BLaER1 (cell line): ENCODE measurements around the gene KRTAP6-1.

Source experiments
- H3K27ac ChIP-seq: shearing (Covaris generic); formaldehyde crosslinking; 2 replicates; pipeline ENCODE4 v1.8.1; 2022
- H3K27me3 ChIP-seq: shearing (Covaris generic); formaldehyde crosslinking; 2 replicates; pipeline ENCODE4 v1.8.1; 2022
- H3K36me3 ChIP-seq: shearing (Covaris generic); formaldehyde crosslinking; 2 replicates; pipeline ENCODE4 v1.8.1; 2022
- H3K4me1 ChIP-seq: shearing (Covaris generic); formaldehyde crosslinking; 2 replicates; pipeline ENCODE4 v1.8.1; 2022
- H3K4me2 ChIP-seq: shearing (Covaris generic); formaldehyde crosslinking; 2 replicates; pipeline ENCODE4 v1.8.1; 2022
- H3K4me3 ChIP-seq: shearing (Covaris generic); formaldehyde crosslinking; 2 replicates; pipeline ENCODE4 v1.8.1; 2022
- H3K9ac ChIP-seq: shearing (Covaris generic); formaldehyde crosslinking; 2 replicates; pipeline ENCODE4 v1.8.1; 2022
- H3K9me3 ChIP-seq: shearing (Covaris generic); formaldehyde crosslinking; 2 replicates; pipeline ENCODE4 v1.8.1; 2022
- H4K20me1 ChIP-seq: shearing (Covaris generic); formaldehyde crosslinking; 2 replicates; pipeline ENCODE4 v1.8.1; 2022
- Cebpa-rat ChIP-seq: shearing (Covaris generic); IDR thresholded peaks from 2 replicates; pipeline ENCODE4 v1.8.1; 2022

The KRTAP6-1 gene

GRCh38 chr21:30620522-30620921, 6.8 kb upstream of the KRTAP6-1 start, which contains the start of gene KRTAP20-4:
TSS of gene KRTAP20-4 (plus strand) at chr21:30620627.
- H3K27me3 ChIP-seq, result no peaks in the 10 kb centered on the region
- TF ChIP-seq Cebpa-rat, result no peak
- no peaks in the 10 kb centered on the region for H4K20me1 ChIP-seq
- H3K36me3 ChIP-seq, result no peaks in the 10 kb centered on the region
- H3K4me1 ChIP-seq, result no peaks in the 10 kb centered on the region
- H3K9me3 ChIP-seq, result peaks cover 11% of the 10 kb centered on the region
- no peak within 1 kb of the TSS for H3K4me3 ChIP-seq
- no peak within 1 kb of the TSS for H3K27ac ChIP-seq
- no peak within 1 kb of the TSS for H3K4me2 ChIP-seq
- no peak within 1 kb of the TSS for H3K9ac ChIP-seq

GRCh38 chr21:30620080-30620479, 6.3 kb upstream of the KRTAP6-1 start:
- TF ChIP-seq Cebpa-rat, result no peak
- H3K27ac ChIP-seq, result no peak overlapping the region
- H3K4me1 ChIP-seq, result no peaks in the 10 kb centered on the region
- H4K20me1 ChIP-seq, result no peaks in the 10 kb centered on the region
- no peak overlapping the region for H3K9ac ChIP-seq
- no peak overlapping the region for H3K4me2 ChIP-seq
- H3K9me3 ChIP-seq, result peaks cover 7% of the 10 kb centered on the region; the same call in 1 of the 2 replicates
- no peak overlapping the region for H3K4me3 ChIP-seq
- no peaks in the 10 kb centered on the region for H3K36me3 ChIP-seq
- no peaks in the 10 kb centered on the region for H3K27me3 ChIP-seq

- Histone ChIP-seq H3K4me3 (no peak within 1 kb of the TSS), H4K20me1 (no peaks in the 10 kb centered on the region), H3K27me3 (no peaks in the 10 kb centered on the region), H3K27ac (no peak within 1 kb of the TSS), H3K36me3 (no peaks in the 10 kb centered on the region), H3K4me1 (no peaks in the 10 kb centered on the region), H3K4me2 (no peak within 1 kb of the TSS), H3K9me3 (no peaks in the 10 kb centered on the region), H3K9ac (no peak within 1 kb of the TSS)
- TF ChIP-seq Cebpa-rat, result no peak
These were observed 2.4 kb upstream of the KRTAP6-1 start, which contains the start of gene KRTAP20-1 for GRCh38 chr21:30616125-30616524. TSS of gene KRTAP20-1 (plus strand) at chr21:30616425. CDS start at chr21:30616455, 30 bp downstream.

- Histone ChIP-seq H3K36me3 (no peaks in the 10 kb centered on the region), H3K4me3 (no peak overlapping the region), H4K20me1 (no peaks in the 10 kb centered on the region), H3K9ac (no peak overlapping the region), H3K27me3 (no peaks in the 10 kb centered on the region), H3K27ac (no peak overlapping the region), H3K9me3 (no peaks in the 10 kb centered on the region), H3K4me2 (no peak overlapping the region), H3K4me1 (no peaks in the 10 kb centered on the region)
- TF ChIP-seq Cebpa-rat, result no peak
These were observed 1.5 kb upstream of the KRTAP6-1 start for GRCh38 chr21:30615199-30615598.

GRCh38 chr21:30612132-30612531, 1.6 kb downstream of the KRTAP6-1 start:
- TF ChIP-seq Cebpa-rat, result no peak

GRCh38 chr21:30605968-30606367, 7.8 kb downstream of the KRTAP6-1 start:
- Histone ChIP-seq H3K27me3 (no peaks in the 10 kb centered on the region), H4K20me1 (no peaks in the 10 kb centered on the region), H3K9me3 (no peaks in the 10 kb centered on the region), H3K9ac (no peak overlapping the region), H3K4me1 (no peaks in the 10 kb centered on the region), H3K4me2 (no peak overlapping the region), H3K36me3 (no peaks in the 10 kb centered on the region), H3K4me3 (no peak overlapping the region), H3K27ac (no peak overlapping the region)
- TF ChIP-seq Cebpa-rat, result no peak

More at GRCh38 chr21:30612132-30612531, 1.6 kb downstream of the KRTAP6-1 start:
- no peak overlapping the region for H3K4me2 ChIP-seq
- H3K27ac ChIP-seq, result no peak overlapping the region
- H3K36me3 ChIP-seq, result no peaks in the 10 kb centered on the region
- H3K27me3 ChIP-seq, result no peaks in the 10 kb centered on the region
- no peaks in the 10 kb centered on the region for H3K9me3 ChIP-seq
- H3K4me1 ChIP-seq, result no peaks in the 10 kb centered on the region
- H4K20me1 ChIP-seq, result no peaks in the 10 kb centered on the region
- no peak overlapping the region for H3K9ac ChIP-seq
- no peak overlapping the region for H3K4me3 ChIP-seq

GRCh38 chr21:30600787-30601186, 12.9 kb downstream of the KRTAP6-1 start, which contains the start of gene KRTAP22-1:
TSS of gene KRTAP22-1 (plus strand) at chr21:30601087.
- Histone ChIP-seq H3K9ac (no peak within 1 kb of the TSS), H3K4me2 (no peak within 1 kb of the TSS), H3K4me3 (no peak within 1 kb of the TSS), H3K36me3 (no peaks in the 10 kb centered on the region), H3K9me3 (no peaks in the 10 kb centered on the region), H3K27me3 (no peaks in the 10 kb centered on the region), H4K20me1 (no peaks in the 10 kb centered on the region), H3K4me1 (no peaks in the 10 kb centered on the region), H3K27ac (no peak within 1 kb of the TSS)
- TF ChIP-seq Cebpa-rat, result no peak

- TF ChIP-seq Cebpa-rat, result no peak
- H3K4me2 ChIP-seq, result no peak within 1 kb of the TSS
These were observed 14.9 kb downstream of the KRTAP6-1 start, which contains the start of gene KRTAP6-2 for GRCh38 chr21:30598802-30599201. TSS of gene KRTAP6-2 (minus strand) at chr21:30598902. CDS start at chr21:30598874, 28 bp downstream.

GRCh38 chr21:30592140-30592539, 21.6 kb downstream of the KRTAP6-1 start, which contains the start of gene KRTAP6-3:
TSS of gene KRTAP6-3 (plus strand) at chr21:30592440. CDS start at chr21:30592446, 6 bp downstream.
- no peaks in the 10 kb centered on the region for H3K4me1 ChIP-seq
- no peak within 1 kb of the TSS for H3K9ac ChIP-seq
- H3K36me3 ChIP-seq, result no peaks in the 10 kb centered on the region
- no peaks in the 10 kb centered on the region for H3K9me3 ChIP-seq
- no peaks in the 10 kb centered on the region for H3K27me3 ChIP-seq
- no peak within 1 kb of the TSS for H3K4me3 ChIP-seq
- no peak within 1 kb of the TSS for H3K4me2 ChIP-seq
- H3K27ac ChIP-seq, result no peak within 1 kb of the TSS
- TF ChIP-seq Cebpa-rat, result no peak
- H4K20me1 ChIP-seq, result no peaks in the 10 kb centered on the region

More at GRCh38 chr21:30598802-30599201, 14.9 kb downstream of the KRTAP6-1 start, which contains the start of gene KRTAP6-2:
- no peaks in the 10 kb centered on the region for H3K4me1 ChIP-seq
- H3K36me3 ChIP-seq, result no peaks in the 10 kb centered on the region
- no peaks in the 10 kb centered on the region for H4K20me1 ChIP-seq
- no peak within 1 kb of the TSS for H3K4me3 ChIP-seq
- H3K9me3 ChIP-seq, result no peaks in the 10 kb centered on the region
- H3K27ac ChIP-seq, result no peak within 1 kb of the TSS
- H3K27me3 ChIP-seq, result no peaks in the 10 kb centered on the region
- no peak within 1 kb of the TSS for H3K9ac ChIP-seq

- no peak for TF ChIP-seq Cebpa-rat
- Histone ChIP-seq H3K9ac (no peak within 1 kb of the TSS), H3K4me1 (no peaks in the 10 kb centered on the region), H3K9me3 (no peaks in the 10 kb centered on the region), H3K36me3 (no peaks in the 10 kb centered on the region), H3K27ac (no peak within 1 kb of the TSS), H3K4me3 (no peak within 1 kb of the TSS), H3K4me2 (no peak within 1 kb of the TSS), H4K20me1 (no peaks in the 10 kb centered on the region), H3K27me3 (no peaks in the 10 kb centered on the region)
These were observed 23.4 kb downstream of the KRTAP6-1 start, which contains the start of gene KRTAP22-2 for GRCh38 chr21:30590297-30590696. TSS of gene KRTAP22-2 (minus strand) at chr21:30590397.
